HepG2 (cell line): ENCODE results near the gene PRM3. TPM values are rescaled to one million over a fixed set of nuclear protein-coding genes. Genes with fewer than 3 reads are reported as not detected.

Experiments
- ATAC-seq: fragments of 200-7000 bp; cut with Tn5 transposase; 3 replicates; pipeline ENCODE4 v1.9.1; 2020; ENCODE audit warnings: mild to moderate bottlenecking, moderate library complexity
- BruUV-seq: library from RNA; stranded (reverse); fragments of 400-500 nt; replicated peaks from 2 replicates; lab custom pipeline; 2021; lab: Mats Ljungman, UMichigan
- CTCF ChIA-PET: fragments of 300-600 bp; formaldehyde crosslinking; extraction: SDS; loops from one replicate; lab custom pipeline; 2021; ENCODE audit warnings: low total read pairs, inconsistent platforms, low intra/inter-chr PET ratio; lab: Yijun Ruan, JAX
- POLR2A ChIA-PET: fragments of 350-600 bp; sonication (Branson Sonifier 250); formaldehyde crosslinking; loops from one replicate; lab custom pipeline; 2020; ENCODE audit warnings: antibody characterized with exemption, inconsistent platforms; lab: Yijun Ruan, JAX
- DNase-seq: peaks from one replicate; pipeline ENCODE4 v3.0.0-alpha.2; 2015; ENCODE audit warnings: low spot score
- FAIRE-seq: peaks from 3 replicates; lab custom pipeline; 2011; peaks lifted over from hg19 to GRCh38; lab: Jason Lieb, UNC
- H2AFZ ChIP-seq: one replicate; pipeline ENCODE4 v1.6.1; 2011; ENCODE audit warnings: low read length, inconsistent platforms
- H3K27ac ChIP-seq: fragments of 300-600 bp; 3 replicates; pipeline ENCODE4 v1.8.0; 2011; ENCODE audit warnings: mixed run types, mild to moderate bottlenecking, mixed read lengths, low read length, inconsistent platforms; ENCODE audit not compliant: insufficient read depth; ENCODE audit errors: extremely low read length
- H3K27me3 ChIP-seq, 2 experiments: fragments of 200-600 bp in 1 of 2; 2 replicates in 1 of 2; 3 replicates in 1 of 2; pipeline versions ENCODE4 v1.6.0 to v1.8.0; 2011; ENCODE audit warnings: low read length in 2 of 2, mild to moderate bottlenecking in 2 of 2, moderate library complexity in 2 of 2, inconsistent platforms in 1 of 2; ENCODE audit not compliant: insufficient read depth in 2 of 2, control insufficient read depth in 1 of 2
- H3K36me3 ChIP-seq, 2 experiments: fragments of 200-600 bp in 1 of 2; replicated peaks in 1 of 2; 2 replicates in 1 of 2; 3 replicates in 1 of 2; pipeline versions ENCODE4 v1.5.1 to v1.8.0; 2011; ENCODE audit warnings: low read length in 2 of 2, inconsistent platforms in 1 of 2; ENCODE audit not compliant: insufficient read depth in 2 of 2, control insufficient read depth in 1 of 2
- H3K4me1 ChIP-seq: 2 replicates; pipeline ENCODE4 v1.5.1; 2012; ENCODE audit warnings: low read length, inconsistent platforms; ENCODE audit not compliant: insufficient read depth
- H3K4me2 ChIP-seq: 2 replicates; pipeline ENCODE4 v1.6.0; 2011; ENCODE audit warnings: low read depth, low read length, inconsistent platforms
- H3K4me3 ChIP-seq, 3 experiments: fragments of 200-600 bp in 1 of 3; sonication (generic), shearing (Covaris generic) in 1 of 3; replicated peaks in 1 of 3; 2 replicates each; pipeline ENCODE4 v1.5.1; 2011 to 2016; ENCODE audit warnings: low read length in 3 of 3, inconsistent platforms in 2 of 3, low read depth in 2 of 3, mild to moderate bottlenecking in 2 of 3, control low read depth in 1 of 3, mixed read lengths in 1 of 3; ENCODE audit not compliant: insufficient read depth in 1 of 3
- H3K79me2 ChIP-seq: one replicate; pipeline ENCODE4 v1.6.1; 2011; ENCODE audit warnings: low read length, inconsistent platforms; ENCODE audit not compliant: insufficient read depth
- H3K9ac ChIP-seq: 2 replicates; pipeline ENCODE4 v1.6.0; 2011; ENCODE audit warnings: mild to moderate bottlenecking, low read depth, low read length, inconsistent platforms; ENCODE audit not compliant: insufficient read depth
- H3K9me3 ChIP-seq: 2 replicates; pipeline ENCODE4 v1.5.1; 2012; ENCODE audit warnings: mild to moderate bottlenecking, low read length
- H4K20me1 ChIP-seq: 2 replicates; pipeline ENCODE4 v1.6.0; 2011; ENCODE audit warnings: inconsistent platforms, mild to moderate bottlenecking, low read length, moderate library complexity; ENCODE audit not compliant: insufficient read depth
- BORCS8-MEF2B ChIP-seq: sonication (generic); formaldehyde crosslinking; IDR thresholded peaks from 2 replicates; pipeline ENCODE4 v1.8.0; 2022; ENCODE audit warnings: mild to moderate bottlenecking, missing genetic modification reagents
- DR1 ChIP-seq: sonication (generic); formaldehyde crosslinking; IDR thresholded peaks from 2 replicates; pipeline ENCODE4 v1.8.0; 2021; ENCODE audit warnings: mild to moderate bottlenecking, missing genetic modification reagents, inconsistent platforms
- NFKBIZ ChIP-seq: IDR thresholded peaks from 2 replicates; pipeline ENCODE4 v1.6.1; 2018; ENCODE audit warnings: missing genetic modification reagents, missing compliant biosample characterization
- PHF21A ChIP-seq: sonication (generic); formaldehyde crosslinking; IDR thresholded peaks from 2 replicates; pipeline ENCODE4 v1.5.0; 2020; ENCODE audit warnings: mild to moderate bottlenecking, missing genetic modification reagents
- SKI ChIP-seq: fragments of 450-650 bp; IDR thresholded peaks from one replicate; pipeline ENCODE4 v1.6.1; 2018; ENCODE audit warnings: mild to moderate bottlenecking; ENCODE audit not compliant: partially characterized antibody
- ZFP36 ChIP-seq: fragments of 150-350 bp; IDR thresholded peaks from 2 replicates; pipeline ENCODE4 v1.6.1; 2018; ENCODE audit warnings: borderline replicate concordance, low read length, low read depth; ENCODE audit not compliant: partially characterized antibody
- ZMYM3 ChIP-seq: sonication (generic); formaldehyde crosslinking; IDR thresholded peaks from 2 replicates; pipeline ENCODE4 v1.5.1; 2020; ENCODE audit warnings: mild to moderate bottlenecking, missing genetic modification reagents
- ZNF121 ChIP-seq: sonication (generic); formaldehyde crosslinking; IDR thresholded peaks from 2 replicates; pipeline ENCODE4 v1.5.0; 2020; ENCODE audit warnings: mild to moderate bottlenecking, missing genetic modification reagents
- ZNF460 ChIP-seq: sonication (generic); formaldehyde crosslinking; IDR thresholded peaks from 2 replicates; pipeline ENCODE4 v1.5.1; 2020; ENCODE audit warnings: missing genetic modification reagents, mild to moderate bottlenecking, borderline replicate concordance
- ZNF510 ChIP-seq: sonication (generic); formaldehyde crosslinking; IDR thresholded peaks from 2 replicates; pipeline ENCODE4 v1.4.0; 2020; ENCODE audit warnings: low read depth, mild to moderate bottlenecking, missing genetic modification reagents
- ZNF558 ChIP-seq: sonication (generic); formaldehyde crosslinking; IDR thresholded peaks from 2 replicates; pipeline ENCODE4 v1.9.0; 2022; ENCODE audit warnings: mild to moderate bottlenecking, missing genetic modification reagents, borderline replicate concordance
- ZSCAN12 ChIP-seq: sonication (generic); formaldehyde crosslinking; IDR thresholded peaks from 2 replicates; pipeline ENCODE4 v1.9.0; 2021; ENCODE audit warnings: mild to moderate bottlenecking, missing genetic modification reagents
- WGBS: methylation state at CpG from one replicate; pipeline ENCODE4 v1.1.6; 2017; ENCODE audit warnings: low lambda C conversion rate; 5-methylcytosine and 5-hydroxymethylcytosine counted together
- in situ Hi-C: cut with HindIII; loops from 2 replicates; pipeline ENCODE4 v1.10.0; 2017; ENCODE audit warnings: low pct_unique_long_range_greater_than_20kb; ENCODE audit not compliant: extremely low pct_ligation_motif_present
- intact Hi-C: fragments of 100-400 bp; cut with micrococcal nuclease; formaldehyde crosslinking; loops from one replicate; pipeline ENCODE4 v1.10.0; 2022; ENCODE audit not compliant: unreplicated experiment
- polyA plus RNA-seq, 8 experiments: library from polyadenylated mRNA; depleted of rRNA in 3 of 8; stranded (reverse) in 7 of 8; unstranded in 1 of 8; fragments of >200 nt; fragmentation: Illumina TruSeq in 4 of 8; extraction: Trizol in 4 of 8; gene quantifications; 2 replicates each; pipeline versions ENCODE4 v1.2.1 to v1.2.3, GENCODE V29; 2011 to 2016; ENCODE audit warnings: low read depth in 4 of 8, missing spikeins in 1 of 8, mixed read lengths in 1 of 8; ENCODE audit not compliant: insufficient read depth in 1 of 8
- total RNA-seq, 5 experiments: library from RNA; depleted of rRNA; stranded (reverse); fragments of >200 nt; fragmentation: Illumina TruSeq; extraction: Trizol; gene quantifications; 2 replicates each; pipeline ENCODE4 v1.2.3, GENCODE V29; 2016; ENCODE audit warnings: low read depth in 1 of 5
- TF ChIP-seq, protein P1 (sequence below): sonication (generic); formaldehyde crosslinking; IDR thresholded peaks from 2 replicates; pipeline ENCODE4 v1.8.0; 2022; ENCODE audit warnings: mild to moderate bottlenecking, missing genetic modification reagents; ENCODE audit not compliant: insufficient replicate concordance
- TF ChIP-seq, protein P2 (sequence below), 2 experiments: sonication (generic) in 1 of 2; formaldehyde crosslinking in 1 of 2; IDR thresholded peaks; 2 replicates each; pipeline versions ENCODE4 v1.5.1 to v1.6.1; 2011 to 2020; ENCODE audit warnings: borderline replicate concordance in 1 of 2, low read depth in 1 of 2, low read length in 1 of 2, mild to moderate bottlenecking in 1 of 2, missing genetic modification reagents in 1 of 2, moderate library complexity in 1 of 2
- TF ChIP-seq, protein P3 (sequence below): sonication (generic); formaldehyde crosslinking; IDR thresholded peaks from 2 replicates; pipeline ENCODE4 v1.4.0; 2020; ENCODE audit warnings: missing genetic modification reagents

The PRM3 gene
- total and polyA plus RNA-seq, 2 of the 13 experiments (the other 11 are each of a cell fraction or from before 2014, with no cell fraction given) = not detected

DNA sequence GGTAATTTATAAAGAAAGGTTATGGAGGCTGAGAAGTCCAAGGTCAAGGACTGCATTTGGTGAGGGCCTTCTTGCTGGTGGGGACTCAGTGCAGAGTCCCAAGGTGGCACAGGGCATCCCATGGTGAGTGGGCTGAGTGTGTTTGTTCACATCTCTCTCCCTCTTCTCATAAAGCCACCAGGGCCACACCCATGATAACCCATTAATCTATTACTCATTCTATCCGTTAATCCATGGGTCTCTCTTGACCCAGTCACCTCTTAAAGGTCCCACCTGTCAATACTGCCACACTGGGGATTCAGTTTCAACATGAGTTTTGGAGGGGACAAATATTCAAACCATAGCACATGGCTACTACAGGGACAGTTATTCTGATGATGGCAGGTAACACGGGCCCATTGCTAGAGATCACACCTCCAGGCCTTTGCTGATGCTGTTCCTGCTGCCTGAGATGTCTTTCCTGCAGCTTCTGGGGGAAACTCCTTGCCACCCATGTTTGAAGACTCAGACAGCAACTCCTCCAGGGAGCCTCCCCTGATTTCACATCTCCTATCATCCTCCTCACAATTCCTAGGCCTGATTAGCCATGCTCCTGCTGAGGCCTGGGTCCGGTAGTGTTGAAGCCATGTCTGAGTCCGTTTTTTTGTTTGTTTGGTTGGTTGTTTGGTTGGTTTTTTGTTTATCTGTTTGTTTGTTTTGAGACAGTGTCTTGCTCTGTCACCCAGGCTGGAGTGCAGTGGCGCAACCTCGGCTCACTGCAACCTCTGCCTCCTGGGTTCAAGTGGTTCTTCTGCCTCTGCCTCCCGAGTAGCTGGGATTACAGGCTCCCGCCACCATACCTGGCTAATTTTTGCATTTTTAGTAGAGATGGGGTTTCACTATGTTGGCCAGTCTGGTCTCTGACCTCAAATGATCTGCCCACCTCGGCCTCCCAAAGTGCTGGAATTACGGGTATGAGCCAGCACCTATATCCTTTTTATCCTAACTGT, 33.5 kb downstream of the PRM3 start:
- no peaks in the 10 kb centered on the region for H3K79me2 ChIP-seq
- H3K27ac ChIP-seq = no peak overlapping the region
- peak overlapping the region; percentile 66 for H3K4me2 ChIP-seq
- in situ Hi-C loops (no loop called here), intact Hi-C loops (no loop called here)
- H2AFZ ChIP-seq = no peak overlapping the region
- no peaks in the 10 kb centered on the region for H4K20me1 ChIP-seq
- ATAC-seq (no peak), FAIRE-seq (no peak), DNase-seq (no peak)
- no peaks in the 10 kb centered on the region for H3K36me3 ChIP-seq
- POLR2A ChIA-PET = interaction anchor here (1.8 kb wide), 1 partner anchor 15 kb away, joined by 11 read pairs; the partner anchor contains the start of gene SOCS1
- no peak overlapping the region for H3K9ac ChIP-seq
- 36% methylated on average over 10 of the region's 10 CpGs for WGBS
- CTCF ChIA-PET = no interaction called here
- peak overlapping the region in 1 of 3 experiments; percentile 45; a peak in 1 of 6 replicates for H3K4me3 ChIP-seq
- BruUV-seq = no TSS peak
- H3K4me1 ChIP-seq = peaks cover 42% of the 10 kb centered on the region
- no peaks in the 10 kb centered on the region for H3K9me3 ChIP-seq
- H3K27me3 ChIP-seq = peaks cover 1 to 28% of the 10 kb centered on the region in 2 experiments; a peak in 3 of 5 replicates
- TF ChIP-seq DR1 (CRISPR knock-in tag) = no peak
- 0 out of 2 replicates have a peak, but pooled peaks have one; percentile 32 for TF ChIP-seq NFKBIZ
- TF ChIP-seq ZMYM3 (CRISPR knock-in tag) = peak; percentile 43
- TF ChIP-seq, protein P1, sequence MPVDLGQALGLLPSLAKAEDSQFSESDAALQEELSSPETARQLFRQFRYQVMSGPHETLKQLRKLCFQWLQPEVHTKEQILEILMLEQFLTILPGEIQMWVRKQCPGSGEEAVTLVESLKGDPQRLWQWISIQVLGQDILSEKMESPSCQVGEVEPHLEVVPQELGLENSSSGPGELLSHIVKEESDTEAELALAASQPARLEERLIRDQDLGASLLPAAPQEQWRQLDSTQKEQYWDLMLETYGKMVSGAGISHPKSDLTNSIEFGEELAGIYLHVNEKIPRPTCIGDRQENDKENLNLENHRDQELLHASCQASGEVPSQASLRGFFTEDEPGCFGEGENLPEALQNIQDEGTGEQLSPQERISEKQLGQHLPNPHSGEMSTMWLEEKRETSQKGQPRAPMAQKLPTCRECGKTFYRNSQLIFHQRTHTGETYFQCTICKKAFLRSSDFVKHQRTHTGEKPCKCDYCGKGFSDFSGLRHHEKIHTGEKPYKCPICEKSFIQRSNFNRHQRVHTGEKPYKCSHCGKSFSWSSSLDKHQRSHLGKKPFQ (CRISPR knock-in tag) = no peak
- TF ChIP-seq, protein P2, sequence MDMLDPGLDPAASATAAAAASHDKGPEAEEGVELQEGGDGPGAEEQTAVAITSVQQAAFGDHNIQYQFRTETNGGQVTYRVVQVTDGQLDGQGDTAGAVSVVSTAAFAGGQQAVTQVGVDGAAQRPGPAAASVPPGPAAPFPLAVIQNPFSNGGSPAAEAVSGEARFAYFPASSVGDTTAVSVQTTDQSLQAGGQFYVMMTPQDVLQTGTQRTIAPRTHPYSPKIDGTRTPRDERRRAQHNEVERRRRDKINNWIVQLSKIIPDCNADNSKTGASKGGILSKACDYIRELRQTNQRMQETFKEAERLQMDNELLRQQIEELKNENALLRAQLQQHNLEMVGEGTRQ (IDR thresholded peaks at IDR 0.05; ENCODE audit: low read depth, low read length) = no peak
- TF ChIP-seq, protein P2 (CRISPR knock-in tag; IDR thresholded peaks at IDR 0.05; ENCODE audit: borderline replicate concordance) = no peak
- TF ChIP-seq ZSCAN12 (CRISPR knock-in tag) = no peak
- TF ChIP-seq ZFP36 = peak; percentile 61
- TF ChIP-seq ZNF510 = no peak
- TF ChIP-seq ZNF460 = peak; percentile 84; the same call in 1 of the 2 replicates
- no peak for TF ChIP-seq BORCS8-MEF2B (CRISPR knock-in tag)
- no peak for TF ChIP-seq ZNF558 (CRISPR knock-in tag)
- TF ChIP-seq, protein P3, sequence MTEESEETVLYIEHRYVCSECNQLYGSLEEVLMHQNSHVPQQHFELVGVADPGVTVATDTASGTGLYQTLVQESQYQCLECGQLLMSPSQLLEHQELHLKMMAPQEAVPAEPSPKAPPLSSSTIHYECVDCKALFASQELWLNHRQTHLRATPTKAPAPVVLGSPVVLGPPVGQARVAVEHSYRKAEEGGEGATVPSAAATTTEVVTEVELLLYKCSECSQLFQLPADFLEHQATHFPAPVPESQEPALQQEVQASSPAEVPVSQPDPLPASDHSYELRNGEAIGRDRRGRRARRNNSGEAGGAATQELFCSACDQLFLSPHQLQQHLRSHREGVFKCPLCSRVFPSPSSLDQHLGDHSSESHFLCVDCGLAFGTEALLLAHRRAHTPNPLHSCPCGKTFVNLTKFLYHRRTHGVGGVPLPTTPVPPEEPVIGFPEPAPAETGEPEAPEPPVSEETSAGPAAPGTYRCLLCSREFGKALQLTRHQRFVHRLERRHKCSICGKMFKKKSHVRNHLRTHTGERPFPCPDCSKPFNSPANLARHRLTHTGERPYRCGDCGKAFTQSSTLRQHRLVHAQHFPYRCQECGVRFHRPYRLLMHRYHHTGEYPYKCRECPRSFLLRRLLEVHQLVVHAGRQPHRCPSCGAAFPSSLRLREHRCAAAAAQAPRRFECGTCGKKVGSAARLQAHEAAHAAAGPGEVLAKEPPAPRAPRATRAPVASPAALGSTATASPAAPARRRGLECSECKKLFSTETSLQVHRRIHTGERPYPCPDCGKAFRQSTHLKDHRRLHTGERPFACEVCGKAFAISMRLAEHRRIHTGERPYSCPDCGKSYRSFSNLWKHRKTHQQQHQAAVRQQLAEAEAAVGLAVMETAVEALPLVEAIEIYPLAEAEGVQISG (CRISPR knock-in tag) = 0 out of 2 replicates have a peak, but pooled peaks have one; percentile 32
- TF ChIP-seq PHF21A (CRISPR knock-in tag) = 0 out of 2 replicates have a peak, but pooled peaks have one; percentile 22
- peak; percentile 5 for TF ChIP-seq SKI
- TF ChIP-seq ZNF121 (CRISPR knock-in tag) = peak; percentile 18; the same call in 1 of the 2 replicates
